ENCODE results near the gene TPH1.

- TF ChIP-seq CTCF (IDR thresholded peaks at IDR 0.05; ENCODE audit: insufficient read depth, low read length) (no peak), POLR2AphosphoS5 (IDR thresholded peaks at IDR 0.05; ENCODE audit: low read depth) (no peak), REST (IDR thresholded peaks at IDR 0.05; ENCODE audit: insufficient replicate concordance, low read depth) (no peak), GABPA (IDR thresholded peaks at IDR 0.05; ENCODE audit: low read depth) (no peak)
These were observed 32.1 kb downstream of the TPH1 start for GRCh38 chr11:18013790-18014507.

Measured in HL-60 (cell line).